ENCODE results near the gene FARP2. TPM values are rescaled to one million over a fixed set of nuclear protein-coding genes. Genes with fewer than 3 reads are reported as not detected.

Gene FARP2
- total RNA-seq, 1 experiment from 2014 or later = 30.4 TPM

DNA sequence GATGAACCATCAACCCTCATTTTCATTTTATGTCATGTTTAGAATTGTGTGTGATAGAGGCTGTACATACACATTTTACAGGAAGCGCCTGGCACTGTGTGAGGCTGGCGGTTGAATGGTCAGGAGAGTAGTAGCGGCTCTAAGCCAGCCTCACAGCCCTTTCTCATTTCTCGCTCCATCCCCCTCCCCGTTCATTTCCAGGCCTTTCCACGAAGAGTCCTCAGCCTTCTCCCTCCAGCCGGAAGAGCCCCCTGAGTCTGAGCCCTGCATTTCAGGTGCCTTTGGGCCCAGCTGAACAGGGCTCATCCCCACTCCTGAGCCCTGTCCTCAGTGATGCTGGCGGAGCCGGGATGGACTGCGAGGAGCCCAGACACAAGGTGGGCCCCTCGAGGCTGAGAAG, 100.5 kb downstream of the FARP2 start:
- DNase-seq (ENCODE audit: low read depth) = no peak

DNA sequence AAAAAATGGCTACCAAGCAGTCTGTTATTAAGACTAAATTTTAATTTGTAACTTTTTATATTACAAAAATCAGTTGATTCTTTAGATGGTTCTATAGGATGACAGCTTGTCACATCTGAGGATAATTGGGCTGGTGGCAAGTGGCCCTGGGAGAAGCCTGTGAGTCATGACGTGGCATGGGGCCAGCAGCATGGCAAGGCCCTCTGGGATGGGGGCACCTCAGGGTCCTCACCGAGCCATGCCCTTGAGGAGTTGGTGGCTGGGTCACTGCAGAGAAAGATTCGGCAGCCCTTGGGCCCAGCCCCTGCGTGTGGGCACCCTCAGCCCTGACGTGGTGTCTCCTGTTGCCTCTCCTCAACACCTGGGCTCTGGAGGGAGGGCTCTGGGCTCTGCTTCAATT, 102.6 kb downstream of the FARP2 start:
- no peak for DNase-seq (ENCODE audit: low read depth)

DNA sequence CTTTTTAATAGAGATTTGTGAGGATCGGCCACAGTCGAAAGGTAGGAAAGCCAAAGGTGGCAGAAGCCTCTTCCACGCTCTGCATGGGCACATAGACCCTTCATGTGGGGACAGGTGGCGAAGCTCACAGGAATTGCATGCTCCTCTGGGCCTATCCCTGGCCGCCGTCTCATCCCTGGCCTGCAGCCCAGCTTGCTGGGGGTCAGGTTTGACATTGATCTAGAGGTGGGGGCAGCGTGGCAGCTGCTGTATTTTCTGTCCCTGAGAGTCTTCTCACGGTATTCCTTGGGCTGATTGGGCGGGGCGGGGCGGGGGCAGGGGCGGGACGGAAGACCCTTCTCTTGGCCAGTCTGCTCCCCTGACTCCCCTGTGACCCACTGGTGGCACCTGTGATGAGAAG, 103.4 kb downstream of the FARP2 start:
- DNase-seq (ENCODE audit: low read depth) = no peak

DNA sequence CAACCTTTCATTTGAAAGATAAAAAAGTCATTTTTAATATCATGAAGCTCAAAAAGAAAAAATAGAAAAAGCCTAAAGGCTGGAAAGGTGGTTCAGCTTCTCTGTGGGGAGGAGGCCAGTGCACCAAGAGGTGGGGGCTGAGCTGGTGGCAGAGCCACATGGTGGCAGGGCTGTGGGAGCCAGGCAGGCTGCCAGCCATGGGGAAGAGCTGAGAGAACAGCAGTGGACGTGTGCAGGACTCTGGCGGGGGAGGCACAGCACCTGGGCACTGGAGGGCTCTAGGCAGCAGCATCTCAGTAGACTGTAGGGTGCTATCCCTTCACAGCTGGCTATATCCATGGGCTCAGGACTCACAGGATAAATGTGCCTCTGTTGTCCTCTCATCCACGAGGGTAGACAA, 104.5 kb downstream of the FARP2 start:
- no peak for DNase-seq (ENCODE audit: low read depth)

DNA sequence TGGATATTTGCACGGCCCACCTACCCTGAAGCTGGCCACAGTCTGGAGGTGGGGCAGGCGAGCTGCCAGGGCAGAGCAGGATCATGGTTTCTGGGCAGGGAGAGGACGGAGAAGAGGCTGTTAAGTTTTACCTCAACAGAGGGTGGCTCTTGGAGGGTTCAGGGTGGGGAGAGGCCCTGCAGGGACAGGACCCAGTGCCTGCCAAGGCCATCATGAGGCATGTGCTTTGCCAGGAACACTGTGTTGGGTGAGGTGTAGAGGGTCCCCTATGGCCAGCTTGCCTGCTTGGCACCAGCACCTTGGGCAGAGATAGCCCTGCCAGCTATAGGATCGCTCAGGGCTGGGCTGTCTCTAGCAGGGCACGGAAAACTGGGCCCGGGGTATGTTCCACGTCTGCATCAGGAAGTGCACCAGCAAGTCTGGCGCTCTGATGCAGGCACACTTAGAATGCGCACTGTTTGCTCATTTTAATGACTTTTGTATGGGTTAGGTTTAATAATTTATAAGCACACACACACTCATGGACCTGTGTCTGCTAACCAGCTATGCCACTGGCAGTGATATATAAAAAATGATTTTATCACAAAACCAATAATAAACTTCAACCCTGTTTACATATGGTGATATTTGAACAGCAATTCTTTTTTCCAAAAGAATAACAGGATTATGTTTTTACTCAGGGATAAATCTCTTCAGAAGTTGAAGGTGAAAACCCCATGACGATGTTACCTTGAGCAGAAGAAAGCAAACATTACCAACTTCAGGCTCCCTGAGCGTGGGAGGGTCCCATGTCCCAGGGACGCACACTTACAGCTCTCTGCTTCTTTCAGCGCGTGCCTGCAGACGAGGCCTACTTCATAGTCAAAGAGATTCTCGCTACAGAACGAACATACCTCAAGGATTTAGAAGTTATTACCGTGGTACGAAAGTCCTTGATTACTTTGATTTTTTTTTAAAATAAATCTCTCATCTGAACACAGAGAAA, 105.9 kb downstream of the FARP2 start:
- no peak for DNase-seq (ENCODE audit: low read depth)

DNA sequence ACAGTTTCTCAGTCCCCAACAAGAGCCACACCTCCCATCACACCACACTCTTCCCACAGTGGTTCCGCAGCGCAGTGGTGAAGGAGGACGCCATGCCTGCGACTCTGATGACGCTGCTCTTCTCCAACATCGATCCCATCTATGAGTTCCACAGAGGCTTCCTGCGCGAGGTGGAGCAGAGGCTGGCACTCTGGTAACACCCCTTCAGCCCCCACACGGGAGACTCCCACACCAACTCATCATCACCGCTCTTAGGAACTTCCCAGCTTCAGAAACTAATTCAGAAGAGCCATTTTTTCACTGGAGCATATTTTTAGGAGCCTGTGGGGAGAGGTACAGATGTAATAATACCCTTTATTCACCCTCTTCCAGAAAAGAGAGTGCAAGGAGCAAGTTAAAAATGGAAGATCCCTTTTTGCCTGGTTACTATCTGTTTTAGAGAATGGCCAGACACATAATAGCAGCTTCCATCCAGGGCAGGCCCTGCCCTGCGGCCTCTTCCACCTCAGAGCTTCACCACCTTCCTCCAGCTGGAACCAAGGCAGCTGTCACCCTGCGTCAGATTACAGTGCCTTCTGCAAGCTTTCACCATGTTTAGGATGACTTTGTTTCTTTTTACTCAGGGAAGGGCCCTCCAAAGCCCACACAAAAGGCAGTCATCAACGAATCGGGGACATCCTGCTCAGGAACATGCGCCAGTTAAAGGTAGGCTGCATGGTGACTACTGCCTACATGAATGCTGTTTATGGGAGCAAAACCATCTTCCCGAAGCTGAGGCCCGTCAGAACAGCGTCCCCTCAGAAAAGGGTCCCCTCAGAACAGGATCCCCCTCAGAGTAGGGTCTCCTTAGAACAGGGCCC, 107.4 kb downstream of the FARP2 start:
- DNase-seq (ENCODE audit: low read depth) = peak; percentile 19

DNA sequence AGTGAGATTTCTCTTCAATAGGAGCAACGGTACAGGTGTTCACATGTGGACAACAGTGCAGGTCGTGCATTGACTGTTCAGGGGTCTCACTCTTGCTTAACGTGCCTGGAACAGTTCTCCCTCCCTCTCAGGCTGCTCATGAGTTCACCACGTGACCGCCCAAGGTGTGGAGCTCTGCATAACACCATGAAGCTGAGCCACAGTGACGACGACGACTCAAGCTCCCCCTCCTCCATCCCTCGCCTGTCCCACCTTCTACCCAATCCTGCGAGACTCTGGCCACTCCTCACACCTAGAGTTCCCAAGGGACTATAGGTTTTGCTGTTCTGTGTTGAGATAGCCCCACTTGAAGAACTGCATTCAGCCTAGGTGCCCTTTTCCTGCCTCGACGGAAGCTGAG, 109.5 kb downstream of the FARP2 start:
- no peak for DNase-seq (ENCODE audit: low read depth)

DNA sequence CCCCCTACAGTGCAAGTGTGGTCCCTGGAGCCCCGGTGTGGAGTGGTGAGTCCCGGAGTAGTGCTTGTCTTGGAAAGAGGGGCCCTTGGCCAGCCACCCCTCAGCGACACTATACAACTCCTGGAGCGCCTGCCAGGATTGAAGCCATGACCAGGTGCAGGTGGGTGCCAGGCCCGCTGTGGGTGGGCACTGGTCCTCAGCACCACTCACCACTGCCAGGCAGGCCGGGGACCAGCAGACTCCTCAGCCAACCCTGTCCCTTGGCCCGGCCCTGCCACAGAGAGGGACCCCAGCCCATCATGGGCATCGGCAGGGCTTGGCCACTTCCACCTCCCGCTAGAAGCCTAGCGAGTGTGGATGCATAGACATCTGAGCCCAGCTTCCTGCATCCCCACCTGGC, 110.1 kb downstream of the FARP2 start:
- no peak for DNase-seq (ENCODE audit: low read depth)

DNA sequence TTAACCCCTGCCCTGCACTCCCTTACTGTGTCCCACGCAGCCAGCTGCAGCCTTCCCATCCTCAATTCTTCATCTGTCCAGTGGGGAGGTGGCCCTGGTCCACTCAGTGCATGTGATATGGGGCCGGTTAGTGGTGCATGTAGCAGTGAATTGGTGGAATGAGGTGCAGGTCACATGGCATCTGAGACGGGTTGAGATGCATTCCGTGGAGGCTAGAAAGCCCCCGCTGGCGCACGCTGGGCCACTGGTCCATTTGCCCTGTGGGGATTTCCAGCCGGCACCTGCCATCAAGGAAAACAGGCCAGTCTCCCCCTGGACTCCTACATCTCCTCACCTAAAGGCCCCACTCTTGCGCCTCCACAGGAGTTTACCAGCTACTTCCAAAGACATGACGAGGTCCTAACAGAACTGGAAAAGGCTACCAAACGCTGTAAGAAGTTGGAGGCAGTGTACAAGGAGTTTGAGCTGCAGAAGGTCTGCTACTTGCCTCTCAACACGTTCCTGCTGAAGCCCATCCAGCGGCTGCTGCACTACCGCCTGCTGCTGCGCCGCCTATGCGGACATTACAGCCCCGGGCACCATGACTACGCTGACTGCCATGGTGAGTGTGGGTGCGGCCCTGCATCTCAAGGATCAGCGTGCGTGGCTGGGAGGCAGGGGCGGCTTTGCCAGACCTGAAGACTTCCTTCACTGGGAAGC, 111.8 kb downstream of the FARP2 start:
- no peak for DNase-seq (ENCODE audit: low read depth)

DNA sequence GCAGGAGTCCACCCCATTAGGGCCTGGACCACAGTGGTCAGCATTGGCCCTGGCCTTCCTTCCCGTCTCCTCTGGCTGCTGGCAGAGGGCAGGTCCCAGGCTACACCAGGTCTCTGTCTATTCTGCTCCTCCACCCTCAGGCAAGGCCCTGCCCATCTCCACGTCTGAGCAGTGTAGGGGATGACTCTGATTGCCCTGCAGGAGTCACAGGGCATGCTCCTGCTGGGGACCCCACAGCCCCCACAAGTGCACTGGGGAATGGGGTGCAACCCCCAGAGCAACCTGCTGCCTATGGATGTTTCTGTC, 112.3 kb downstream of the FARP2 start:
- DNase-seq (ENCODE audit: low read depth) = no peak

DNA sequence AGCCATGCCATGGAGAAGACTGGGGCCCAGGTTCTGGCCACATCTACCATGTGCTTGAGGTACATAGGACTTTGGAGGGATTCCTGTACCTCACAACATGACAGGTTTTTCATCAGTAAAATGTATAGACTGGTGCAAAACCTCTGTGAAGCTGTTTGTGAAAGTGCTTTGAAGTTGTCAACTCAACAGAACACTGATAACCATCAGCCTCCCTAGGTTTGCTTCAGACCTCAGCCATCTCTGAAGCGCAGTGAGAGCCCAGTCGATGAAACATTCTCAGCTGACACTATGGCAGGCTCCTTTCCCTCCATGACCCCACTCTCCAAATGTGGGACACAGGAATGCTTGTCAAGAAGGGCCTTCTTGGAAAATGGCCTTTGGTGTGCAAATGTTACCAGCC, 113.7 kb downstream of the FARP2 start:
- DNase-seq (ENCODE audit: low read depth) = no peak

DNA sequence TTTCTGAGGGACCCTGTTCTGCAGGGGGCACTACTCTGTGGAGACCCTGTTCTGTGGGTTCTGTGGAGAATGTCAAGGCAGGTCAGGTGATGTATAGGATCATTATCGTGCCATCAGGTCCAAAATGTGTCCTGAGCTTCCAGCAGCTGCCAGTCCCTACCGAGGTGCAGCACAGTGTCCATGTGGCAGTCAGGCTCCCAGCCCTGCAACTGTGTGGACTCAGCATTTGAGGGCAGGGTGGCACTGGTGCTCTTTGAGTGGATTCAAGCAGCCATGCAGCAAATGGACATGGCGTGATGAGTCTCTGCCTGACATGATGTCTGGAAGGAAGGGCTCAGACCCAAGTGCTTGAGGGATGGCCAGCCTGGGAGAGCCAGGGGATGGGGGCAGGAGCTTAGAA, 117.3 kb downstream of the FARP2 start:
- DNase-seq (ENCODE audit: low read depth) = no peak

DNA sequence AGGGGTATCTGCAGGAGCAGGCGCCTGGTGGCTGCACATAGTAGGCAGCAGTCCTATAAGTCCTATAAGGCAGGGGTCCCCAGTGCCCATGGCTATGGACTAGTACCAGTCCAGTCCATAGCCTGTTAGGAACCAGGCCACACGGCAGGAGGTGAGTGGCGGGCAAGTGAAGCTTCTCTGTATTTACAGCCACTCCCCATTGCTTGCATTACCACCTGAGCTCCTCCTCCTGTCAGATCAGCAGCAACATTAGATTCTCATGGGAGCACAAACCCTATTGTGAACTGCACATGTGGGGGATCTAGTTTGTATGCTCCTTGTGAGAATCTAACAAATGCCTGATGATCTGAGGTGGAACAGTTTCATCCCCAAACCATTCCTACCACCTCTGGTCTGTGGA, 119.2 kb downstream of the FARP2 start:
- no peak for DNase-seq (ENCODE audit: low read depth)

DNA sequence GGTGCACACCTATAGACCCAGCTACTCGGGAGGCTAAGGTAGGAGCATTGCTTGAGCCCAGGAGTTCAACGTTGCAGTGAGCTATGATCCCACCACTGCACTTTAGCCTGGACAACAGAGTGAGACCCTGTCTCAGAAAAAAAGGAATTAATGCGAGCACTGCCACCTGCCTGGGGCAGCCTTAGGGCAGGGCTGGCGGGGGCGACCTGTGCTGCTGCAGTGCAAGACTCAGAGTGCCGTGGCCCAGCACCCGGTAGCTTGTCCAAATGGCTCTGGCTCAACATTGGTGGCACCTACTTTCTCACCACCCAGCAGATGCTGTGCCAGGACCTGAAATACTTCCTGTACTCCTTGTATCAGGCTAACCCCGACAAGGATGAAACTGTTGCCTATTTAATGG, 122.1 kb downstream of the FARP2 start:
- DNase-seq (ENCODE audit: low read depth) = no peak

DNA sequence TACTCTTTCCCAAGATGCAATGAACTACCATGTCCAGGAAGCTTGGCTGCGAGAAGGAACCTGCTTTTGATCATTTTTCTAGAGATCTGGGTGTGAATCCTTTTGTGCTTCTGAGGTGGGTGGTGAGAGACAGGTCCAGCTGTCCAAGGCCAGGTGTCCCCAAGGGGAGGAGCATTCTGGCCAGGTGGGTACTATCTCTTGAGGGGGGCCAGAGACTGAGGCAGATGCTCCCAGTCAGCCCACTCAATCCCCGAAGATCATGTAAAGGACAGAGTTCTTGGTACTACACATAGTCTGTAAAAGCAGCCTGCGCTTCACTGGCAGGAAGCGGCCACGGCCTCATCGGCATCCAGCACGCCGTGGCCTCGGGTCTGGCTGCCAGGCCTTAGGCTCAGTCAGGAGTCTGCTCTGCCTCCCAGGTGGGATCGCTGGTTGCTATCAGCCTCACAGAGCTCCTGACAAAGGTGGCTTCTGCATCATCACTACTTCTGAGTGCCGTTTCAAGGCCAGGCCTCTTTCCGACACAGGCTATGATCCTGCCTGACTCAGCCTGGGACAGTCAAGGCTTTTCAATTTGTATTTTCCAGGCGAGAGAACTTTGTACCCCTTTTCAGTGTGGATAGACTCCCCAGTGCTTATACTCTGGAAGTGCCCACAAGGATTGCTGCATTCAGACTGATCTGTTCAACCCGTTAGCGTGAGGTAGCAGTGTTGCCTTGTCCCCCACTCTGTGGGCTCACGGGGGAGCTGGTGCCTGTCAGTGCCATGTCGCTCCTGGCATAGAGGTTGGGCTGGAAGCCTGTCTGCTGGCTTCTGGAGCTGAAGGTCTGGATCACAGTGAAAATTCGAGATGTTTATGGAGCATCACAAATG, 123.2 kb downstream of the FARP2 start:
- DNase-seq (ENCODE audit: low read depth) = no peak

DNA sequence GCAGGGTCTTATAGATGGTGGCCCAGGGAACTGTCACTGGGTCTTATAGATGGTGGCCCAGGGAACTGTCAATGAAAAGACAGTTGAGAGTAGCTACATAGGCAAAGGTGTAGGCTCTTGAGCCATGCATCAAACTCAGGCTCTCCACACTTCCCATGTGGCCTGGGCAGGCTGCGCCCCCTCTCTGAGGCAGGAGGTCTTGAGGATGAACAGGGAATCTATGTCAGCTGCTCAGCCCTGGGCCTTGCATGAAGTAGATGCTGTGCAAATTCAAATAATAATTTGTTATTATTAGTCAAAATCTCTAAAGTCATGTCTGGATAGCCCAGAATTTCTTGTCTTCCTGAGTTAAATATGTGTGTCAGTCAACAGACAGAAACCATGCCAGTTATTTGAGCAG, 125.6 kb downstream of the FARP2 start:
- no peak for DNase-seq (ENCODE audit: low read depth)

DNA sequence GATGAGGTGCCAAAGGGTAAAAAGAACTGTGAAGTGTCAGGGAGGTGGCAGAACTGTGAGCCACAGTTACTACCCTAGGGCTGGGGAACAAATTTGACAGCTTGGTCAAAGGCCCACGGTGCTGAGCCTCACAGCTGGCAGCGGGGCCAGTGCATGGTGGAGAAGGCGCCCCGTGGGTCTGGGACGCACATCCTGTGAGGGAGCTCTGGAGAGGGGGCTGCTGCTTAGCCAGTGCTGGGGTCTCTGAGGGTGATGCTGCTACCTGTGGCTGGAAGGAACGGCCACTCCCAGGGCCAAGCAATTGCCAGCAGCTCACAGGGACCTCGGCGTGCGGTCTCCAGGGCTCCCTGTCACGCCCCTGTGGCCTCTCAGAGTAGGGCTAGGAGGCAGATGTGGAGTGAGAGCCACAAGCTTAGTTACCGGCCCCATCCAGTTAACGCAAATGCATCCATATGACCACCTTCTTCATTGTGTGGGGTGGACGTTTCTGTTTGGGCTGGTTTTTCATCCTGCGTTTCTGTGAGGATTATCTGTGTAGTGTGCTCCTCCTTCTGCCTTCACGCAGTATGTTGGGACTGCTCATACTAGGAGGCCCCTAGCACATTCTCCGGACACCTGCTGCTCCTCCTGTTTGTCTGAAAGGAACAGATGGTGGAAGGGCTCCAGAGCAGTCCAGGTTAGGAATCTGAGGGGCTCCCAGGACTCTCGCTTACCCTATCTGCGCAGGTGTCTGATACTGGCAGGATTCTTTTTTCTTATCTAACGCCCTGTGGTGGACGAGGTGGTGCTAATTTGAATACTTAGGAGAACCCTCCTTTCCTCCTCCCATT, 126.3 kb downstream of the FARP2 start:
- DNase-seq (ENCODE audit: low read depth) = no peak

DNA sequence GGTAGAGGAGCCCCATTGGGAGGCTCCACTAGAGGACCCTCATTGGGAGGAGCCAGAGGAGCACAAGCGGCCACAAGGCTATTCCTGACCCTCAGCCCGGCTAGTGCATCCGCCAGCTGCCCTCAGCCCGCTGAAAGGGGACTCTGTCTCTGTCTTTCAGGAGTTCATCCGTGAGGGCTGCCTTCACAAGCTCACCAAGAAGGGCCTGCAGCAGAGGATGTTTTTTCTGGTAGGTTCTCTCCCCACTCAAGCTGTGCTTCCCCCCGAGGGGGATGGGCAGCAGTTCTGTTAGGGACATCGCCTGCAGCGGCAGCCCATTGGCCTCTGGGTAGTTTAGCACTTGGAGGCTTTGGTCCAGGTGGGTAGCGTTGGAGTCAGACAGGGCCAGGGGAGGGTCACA, 127.2 kb downstream of the FARP2 start:
- DNase-seq (ENCODE audit: low read depth) = no peak

DNA sequence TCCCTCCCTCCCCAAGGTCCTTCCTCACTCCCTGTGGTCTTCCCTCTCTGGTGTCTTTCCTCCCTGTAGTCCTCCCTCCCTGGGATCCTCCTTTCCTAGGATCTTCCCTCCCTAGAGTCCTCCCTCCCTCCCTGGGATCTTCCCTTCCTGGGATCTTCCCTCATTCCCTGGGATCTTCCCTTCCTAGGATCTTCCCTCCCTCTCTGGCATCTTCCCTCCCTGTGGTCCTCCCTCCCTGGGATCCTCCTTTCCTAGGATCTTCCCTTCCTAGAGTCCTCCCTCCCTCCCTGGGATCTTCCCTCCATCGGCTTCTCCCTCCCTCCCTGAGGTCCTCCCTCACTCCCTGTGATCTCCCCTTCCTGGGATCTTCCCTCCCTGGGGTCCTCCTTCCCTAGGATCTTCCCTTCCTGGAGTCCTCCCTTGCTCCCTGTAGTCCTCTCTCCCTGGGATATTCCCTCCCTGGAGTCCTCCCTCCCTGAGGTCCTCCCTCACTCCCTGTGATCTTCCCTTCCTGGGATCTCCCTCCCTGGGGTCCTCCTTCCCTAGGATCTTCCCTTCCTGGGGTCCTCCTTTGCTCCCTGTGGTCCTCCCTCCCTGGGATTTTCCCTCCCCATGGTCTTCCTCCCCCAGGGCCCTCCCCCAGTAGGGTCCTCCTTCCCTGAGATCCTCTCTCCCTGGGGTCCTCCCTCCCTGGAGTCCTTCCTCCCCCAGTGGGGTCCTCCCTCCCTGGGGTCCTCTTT, 129.3 kb downstream of the FARP2 start:
- no peak for DNase-seq (ENCODE audit: low read depth)

DNA sequence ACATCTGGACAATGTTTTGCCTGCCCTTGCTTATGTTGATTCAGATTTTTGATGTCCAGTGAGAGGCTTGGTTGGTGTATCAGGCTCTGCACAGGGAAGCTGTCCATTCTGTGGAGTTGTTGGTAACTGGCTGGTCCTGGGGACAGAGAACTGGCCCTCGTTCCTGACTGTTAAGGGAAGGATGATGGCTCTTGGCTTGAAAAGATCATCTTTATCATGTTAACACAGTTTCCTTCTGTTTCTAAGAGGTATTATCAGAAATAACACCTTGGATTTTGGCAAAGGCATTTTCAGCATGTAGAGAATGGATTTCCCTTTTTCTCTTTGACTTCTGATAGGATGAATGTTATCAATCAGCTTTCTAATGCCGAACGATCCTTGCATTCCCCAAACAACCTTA, 133.0 kb downstream of the FARP2 start:
- no peak for DNase-seq (ENCODE audit: low read depth)

Data from LHCN-M2 (cell line).